GM10266 (cell line): ENCODE results near the gene ZNF41.

Experiments used
- DNase-seq: peaks from one replicate; pipeline ENCODE4 v3.0.0; 2012; ENCODE audit errors: extremely low spot score
- TF ChIP-seq, protein P1 (sequence below): IDR thresholded peaks from 2 replicates; pipeline ENCODE4 v1.5.1; 2012; ENCODE audit warnings: mild to moderate bottlenecking, low read depth; ENCODE audit not compliant: control insufficient read depth, insufficient read depth; ENCODE audit errors: missing control alignments

ZNF41 gene

DNA sequence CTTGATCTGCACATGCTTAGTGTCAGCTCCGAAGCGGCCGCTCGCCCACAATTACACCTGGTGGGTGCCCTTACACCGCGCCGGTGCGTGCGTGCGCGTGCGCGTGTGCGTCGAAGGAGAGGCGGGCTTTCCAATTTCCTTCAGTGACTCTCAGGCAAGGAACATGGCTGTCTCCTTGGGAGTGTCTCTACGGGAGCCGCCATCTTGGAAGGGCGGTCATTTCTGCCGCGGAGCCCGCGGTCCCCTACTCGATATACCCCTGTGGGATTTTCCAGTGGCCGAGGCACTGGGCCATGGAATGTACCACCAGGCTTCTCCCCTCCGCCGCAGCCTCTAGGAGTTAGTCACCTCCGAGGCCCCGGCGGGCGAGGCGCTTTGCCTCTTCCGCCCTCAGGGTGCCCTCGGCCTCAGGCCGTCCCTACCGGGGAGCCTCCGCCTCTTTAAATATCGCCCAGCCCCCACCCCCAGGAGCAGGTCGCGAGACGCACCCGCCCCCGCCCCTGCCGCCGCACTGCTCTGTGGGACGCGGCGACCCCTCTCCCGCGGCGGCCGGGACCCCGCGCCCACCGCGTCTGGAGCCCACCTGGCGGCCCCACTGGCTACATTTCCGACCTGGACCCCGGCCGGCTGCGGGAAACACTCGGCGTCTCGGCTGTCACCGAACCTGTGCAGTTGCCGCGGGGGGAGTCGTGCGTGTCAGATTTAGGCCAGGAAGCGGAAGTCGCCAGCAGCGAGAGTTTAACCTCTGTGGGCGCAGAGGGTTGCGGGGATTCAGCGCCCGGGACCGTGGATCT is at the start of gene ZNF41:
ZNF41 (minus strand) TSS at position 711 of the 794 bp plus-strand sequence. CDS start 15,741 bp downstream, outside the sequence.
- DNase-seq, result peak; percentile 82
- TF ChIP-seq, protein P1, sequence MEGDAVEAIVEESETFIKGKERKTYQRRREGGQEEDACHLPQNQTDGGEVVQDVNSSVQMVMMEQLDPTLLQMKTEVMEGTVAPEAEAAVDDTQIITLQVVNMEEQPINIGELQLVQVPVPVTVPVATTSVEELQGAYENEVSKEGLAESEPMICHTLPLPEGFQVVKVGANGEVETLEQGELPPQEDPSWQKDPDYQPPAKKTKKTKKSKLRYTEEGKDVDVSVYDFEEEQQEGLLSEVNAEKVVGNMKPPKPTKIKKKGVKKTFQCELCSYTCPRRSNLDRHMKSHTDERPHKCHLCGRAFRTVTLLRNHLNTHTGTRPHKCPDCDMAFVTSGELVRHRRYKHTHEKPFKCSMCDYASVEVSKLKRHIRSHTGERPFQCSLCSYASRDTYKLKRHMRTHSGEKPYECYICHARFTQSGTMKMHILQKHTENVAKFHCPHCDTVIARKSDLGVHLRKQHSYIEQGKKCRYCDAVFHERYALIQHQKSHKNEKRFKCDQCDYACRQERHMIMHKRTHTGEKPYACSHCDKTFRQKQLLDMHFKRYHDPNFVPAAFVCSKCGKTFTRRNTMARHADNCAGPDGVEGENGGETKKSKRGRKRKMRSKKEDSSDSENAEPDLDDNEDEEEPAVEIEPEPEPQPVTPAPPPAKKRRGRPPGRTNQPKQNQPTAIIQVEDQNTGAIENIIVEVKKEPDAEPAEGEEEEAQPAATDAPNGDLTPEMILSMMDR, result no peak

GRCh38 chrX:47530049-47530448 is 47.0 kb upstream of the ZNF41 start:
- TF ChIP-seq, protein P1, result no peak

GRCh38 chrX:47529548-47529947 is 46.5 kb upstream of the ZNF41 start:
- DNase-seq, result no peak

More at GRCh38 chrX:47530049-47530448, 47.0 kb upstream of the ZNF41 start:
- no peak for DNase-seq

GRCh38 chrX:47523713-47524166 is 40.7 kb upstream of the ZNF41 start:
- TF ChIP-seq, protein P1, result no peak
- no peak for DNase-seq

More at GRCh38 chrX:47529548-47529947, 46.5 kb upstream of the ZNF41 start:
- TF ChIP-seq, protein P1, result no peak

DNA sequence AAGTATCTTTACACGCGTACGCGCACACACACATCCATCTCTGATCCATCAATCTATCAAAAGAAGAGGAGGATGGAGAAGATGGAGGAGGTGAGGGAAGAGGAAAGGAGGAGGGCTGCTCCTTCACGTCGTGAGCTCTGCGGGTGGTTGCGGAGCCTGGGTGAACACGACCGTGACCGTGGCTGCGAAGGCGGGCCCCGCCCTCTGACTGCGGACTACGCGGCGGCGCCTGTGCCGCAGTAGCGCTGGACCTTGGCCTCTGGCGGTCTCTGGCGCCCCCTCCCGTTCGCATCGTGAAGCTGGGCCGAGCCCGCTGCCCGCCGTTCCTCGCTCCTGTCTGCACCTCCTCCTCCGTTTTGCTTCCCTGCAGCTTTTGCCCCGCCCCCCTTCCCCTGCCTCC is 40.3 kb upstream of the ZNF41 start:
- TF ChIP-seq, protein P1, result peak; percentile 74
- DNase-seq, result peak; percentile 71

GRCh38 chrX:47518144-47518543 is 35.1 kb upstream of the ZNF41 start:
- no peak for DNase-seq
- TF ChIP-seq, protein P1, result no peak
